GOT3 (cell line): ENCODE data around the gene MYO10.

Experiments
- DNase-seq: peaks from one replicate; lab custom pipeline; 2025; ENCODE audit warnings: mixed read lengths; lab: John Stamatoyannopoulos, UW

The MYO10 gene

GRCh38 chr5:16617274-16617968 lies 318.7 kb downstream of the MYO10 start:
- DNase-seq: no peak

- DNase-seq: no peak
These were observed 319.4 kb downstream of the MYO10 start, which contains the start of gene RETREG1 for GRCh38 chr5:16616536-16617273. Gene RETREG1, minus strand, starts transcription at chr5:16616997. Its CDS starts 26 bp downstream, at chr5:16616971.

- no peak for DNase-seq
These were observed 320.1 kb downstream of the MYO10 start for GRCh38 chr5:16615741-16616535.

- DNase-seq: no peak
These were observed 324.1 kb downstream of the MYO10 start for GRCh38 chr5:16612007-16612406.
